HT1080 (cell line): Measurements from ENCODE around the gene FOXO6. TPM values are rescaled to one million over a fixed set of nuclear protein-coding genes. Genes with fewer than 3 reads are reported as not detected.

ENCODE experiments used
- DNase-seq: peaks from one replicate; pipeline ENCODE4 v3.0.0-alpha.2; 2015; ENCODE audit warnings: low read depth
- total RNA-seq: library from RNA; depleted of rRNA; stranded (reverse); fragments of >200 nt; shearing (Covaris generic); gene quantifications from 2 replicates; pipeline ENCODE4 v1.2.3, GENCODE V29; 2014

The FOXO6 gene
- total RNA-seq, 1 experiment from 2014 or later: 0.90 TPM

- DNase-seq: no peak
These were observed 39.0 kb downstream of the FOXO6 start for GRCh38 chr1:41400225-41400624.

GRCh38 chr1:41401899-41402298 lies 40.7 kb downstream of the FOXO6 start:
- no peak for DNase-seq

- DNase-seq: peak; percentile 76
These were observed 43.1 kb downstream of the FOXO6 start for GRCh38 chr1:41404308-41404761.

- no peak for DNase-seq
These were observed 46.5 kb downstream of the FOXO6 start for GRCh38 chr1:41407664-41408252.

- no peak for DNase-seq
These were observed 47.5 kb downstream of the FOXO6 start for GRCh38 chr1:41408691-41409090.

- DNase-seq: no peak
These were observed 48.6 kb downstream of the FOXO6 start for GRCh38 chr1:41409825-41410224.

GRCh38 chr1:41410462-41410861 lies 49.2 kb downstream of the FOXO6 start:
- no peak for DNase-seq

GRCh38 chr1:41411229-41411628 lies 50.0 kb downstream of the FOXO6 start:
- no peak for DNase-seq

- DNase-seq: no peak
These were observed 51.5 kb downstream of the FOXO6 start for GRCh38 chr1:41412748-41413147.

GRCh38 chr1:41413748-41414281 lies 52.6 kb downstream of the FOXO6 start:
- DNase-seq: no peak

GRCh38 chr1:41414296-41414695 lies 53.1 kb downstream of the FOXO6 start:
- no peak for DNase-seq

- DNase-seq: no peak
These were observed 53.6 kb downstream of the FOXO6 start for GRCh38 chr1:41414716-41415306.

- no peak for DNase-seq
These were observed 54.8 kb downstream of the FOXO6 start for GRCh38 chr1:41416081-41416480.

- peak; percentile 76 for DNase-seq
These were observed 55.5 kb downstream of the FOXO6 start for GRCh38 chr1:41416552-41417334.

GRCh38 chr1:41417335-41417682 lies 56.1 kb downstream of the FOXO6 start:
- DNase-seq: no peak

GRCh38 chr1:41417746-41418145 lies 56.5 kb downstream of the FOXO6 start:
- no peak for DNase-seq

- peak; percentile 90 for DNase-seq
These were observed 57.8 kb downstream of the FOXO6 start for GRCh38 chr1:41418857-41419583.

GRCh38 chr1:41419584-41420295 lies 58.5 kb downstream of the FOXO6 start:
- no peak for DNase-seq

- DNase-seq: no peak
These were observed 59.1 kb downstream of the FOXO6 start for GRCh38 chr1:41420351-41420750.

GRCh38 chr1:41420860-41421259 lies 59.6 kb downstream of the FOXO6 start:
- DNase-seq: no peak

GRCh38 chr1:41422306-41422705 lies 61.1 kb downstream of the FOXO6 start:
- DNase-seq: no peak
